HepG2 (cell line): ENCODE measurements around the gene PRKCE. TPM values are rescaled to one million over a fixed set of nuclear protein-coding genes. Genes with fewer than 3 reads are reported as not detected.

Source experiments
- ATAC-seq: fragments of 200-7000 bp; cut with Tn5 transposase; 3 replicates; pipeline ENCODE4 v1.9.1; 2020; ENCODE audit warnings: mild to moderate bottlenecking, moderate library complexity
- BruUV-seq: library from RNA; stranded (reverse); fragments of 400-500 nt; replicated peaks from 2 replicates; lab custom pipeline; 2021; lab: Mats Ljungman, UMichigan
- CTCF ChIA-PET: fragments of 300-600 bp; formaldehyde crosslinking; extraction: SDS; loops from one replicate; lab custom pipeline; 2021; ENCODE audit warnings: low total read pairs, inconsistent platforms, low intra/inter-chr PET ratio; lab: Yijun Ruan, JAX
- POLR2A ChIA-PET: fragments of 350-600 bp; sonication (Branson Sonifier 250); formaldehyde crosslinking; loops from one replicate; lab custom pipeline; 2020; ENCODE audit warnings: antibody characterized with exemption, inconsistent platforms; lab: Yijun Ruan, JAX
- DNase-seq: peaks from one replicate; pipeline ENCODE4 v3.0.0-alpha.2; 2015; ENCODE audit warnings: low spot score
- FAIRE-seq: peaks from 3 replicates; lab custom pipeline; 2011; peaks lifted over from hg19 to GRCh38; lab: Jason Lieb, UNC
- H2AFZ ChIP-seq: one replicate; pipeline ENCODE4 v1.6.1; 2011; ENCODE audit warnings: low read length, inconsistent platforms
- H3K27ac ChIP-seq: fragments of 300-600 bp; 3 replicates; pipeline ENCODE4 v1.8.0; 2011; ENCODE audit warnings: mixed run types, mild to moderate bottlenecking, mixed read lengths, low read length, inconsistent platforms; ENCODE audit not compliant: insufficient read depth; ENCODE audit errors: extremely low read length
- H3K27me3 ChIP-seq, 2 experiments: fragments of 200-600 bp in 1 of 2; 2 replicates in 1 of 2; 3 replicates in 1 of 2; pipeline versions ENCODE4 v1.6.0 to v1.8.0; 2011; ENCODE audit warnings: low read length in 2 of 2, mild to moderate bottlenecking in 2 of 2, moderate library complexity in 2 of 2, inconsistent platforms in 1 of 2; ENCODE audit not compliant: insufficient read depth in 2 of 2, control insufficient read depth in 1 of 2
- H3K36me3 ChIP-seq, 2 experiments: fragments of 200-600 bp in 1 of 2; replicated peaks in 1 of 2; 2 replicates in 1 of 2; 3 replicates in 1 of 2; pipeline versions ENCODE4 v1.5.1 to v1.8.0; 2011; ENCODE audit warnings: low read length in 2 of 2, inconsistent platforms in 1 of 2; ENCODE audit not compliant: insufficient read depth in 2 of 2, control insufficient read depth in 1 of 2
- H3K4me1 ChIP-seq: 2 replicates; pipeline ENCODE4 v1.5.1; 2012; ENCODE audit warnings: low read length, inconsistent platforms; ENCODE audit not compliant: insufficient read depth
- H3K4me2 ChIP-seq: 2 replicates; pipeline ENCODE4 v1.6.0; 2011; ENCODE audit warnings: low read depth, low read length, inconsistent platforms
- H3K4me3 ChIP-seq, 3 experiments: fragments of 200-600 bp in 1 of 3; sonication (generic), shearing (Covaris generic) in 1 of 3; replicated peaks in 1 of 3; 2 replicates each; pipeline ENCODE4 v1.5.1; 2011 to 2016; ENCODE audit warnings: low read length in 3 of 3, inconsistent platforms in 2 of 3, low read depth in 2 of 3, mild to moderate bottlenecking in 2 of 3, control low read depth in 1 of 3, mixed read lengths in 1 of 3; ENCODE audit not compliant: insufficient read depth in 1 of 3
- H3K79me2 ChIP-seq: one replicate; pipeline ENCODE4 v1.6.1; 2011; ENCODE audit warnings: low read length, inconsistent platforms; ENCODE audit not compliant: insufficient read depth
- H3K9ac ChIP-seq: 2 replicates; pipeline ENCODE4 v1.6.0; 2011; ENCODE audit warnings: mild to moderate bottlenecking, low read depth, low read length, inconsistent platforms; ENCODE audit not compliant: insufficient read depth
- H3K9me3 ChIP-seq: 2 replicates; pipeline ENCODE4 v1.5.1; 2012; ENCODE audit warnings: mild to moderate bottlenecking, low read length
- H4K20me1 ChIP-seq: 2 replicates; pipeline ENCODE4 v1.6.0; 2011; ENCODE audit warnings: inconsistent platforms, mild to moderate bottlenecking, low read length, moderate library complexity; ENCODE audit not compliant: insufficient read depth
- CREBL2 ChIP-seq: sonication (generic); formaldehyde crosslinking; IDR thresholded peaks from 2 replicates; pipeline ENCODE4 v1.8.1; 2023; ENCODE audit warnings: missing genetic modification reagents, mild to moderate bottlenecking, borderline replicate concordance
- MAFF ChIP-seq: IDR thresholded peaks from 2 replicates; pipeline ENCODE4 v1.6.1; 2011; ENCODE audit warnings: low read depth, low read length, improper control_type of control experiment
- MAFK ChIP-seq, 2 experiments: IDR thresholded peaks in 1 of 2; conservative IDR thresholded peaks in 1 of 2; 2 replicates each; pipeline ENCODE4 v1.6.1; 2011; ENCODE audit warnings: improper control_type of control experiment in 2 of 2, low read length in 2 of 2
- MLLT10 ChIP-seq: sonication (generic); formaldehyde crosslinking; IDR thresholded peaks from 2 replicates; pipeline ENCODE4 v1.4.0; 2020; ENCODE audit warnings: missing genetic modification reagents
- NFE2L2 ChIP-seq: fragments of 150-350 bp; IDR thresholded peaks from 2 replicates; pipeline ENCODE4 v1.6.1; 2014; ENCODE audit warnings: low read length
- ZBTB33 ChIP-seq: sonication (generic); formaldehyde crosslinking; IDR thresholded peaks from 2 replicates; pipeline ENCODE4 v1.4.0; 2020; ENCODE audit warnings: missing genetic modification reagents
- ZSCAN5A ChIP-seq: sonication (generic); formaldehyde crosslinking; IDR thresholded peaks from 2 replicates; pipeline ENCODE4 v1.8.0; 2022; ENCODE audit warnings: mild to moderate bottlenecking, missing genetic modification reagents, borderline replicate concordance
- WGBS: methylation state at CpG from one replicate; pipeline ENCODE4 v1.1.6; 2017; ENCODE audit warnings: low lambda C conversion rate; 5-methylcytosine and 5-hydroxymethylcytosine counted together
- in situ Hi-C: cut with HindIII; loops from 2 replicates; pipeline ENCODE4 v1.10.0; 2017; ENCODE audit warnings: low pct_unique_long_range_greater_than_20kb; ENCODE audit not compliant: extremely low pct_ligation_motif_present
- intact Hi-C: fragments of 100-400 bp; cut with micrococcal nuclease; formaldehyde crosslinking; loops from one replicate; pipeline ENCODE4 v1.10.0; 2022; ENCODE audit not compliant: unreplicated experiment
- polyA plus RNA-seq, 8 experiments: library from polyadenylated mRNA; depleted of rRNA in 3 of 8; stranded (reverse) in 7 of 8; unstranded in 1 of 8; fragments of >200 nt; fragmentation: Illumina TruSeq in 4 of 8; extraction: Trizol in 4 of 8; gene quantifications; 2 replicates each; pipeline versions ENCODE4 v1.2.1 to v1.2.3, GENCODE V29; 2011 to 2016; ENCODE audit warnings: low read depth in 4 of 8, missing spikeins in 1 of 8, mixed read lengths in 1 of 8; ENCODE audit not compliant: insufficient read depth in 1 of 8
- total RNA-seq, 5 experiments: library from RNA; depleted of rRNA; stranded (reverse); fragments of >200 nt; fragmentation: Illumina TruSeq; extraction: Trizol; gene quantifications; 2 replicates each; pipeline ENCODE4 v1.2.3, GENCODE V29; 2016; ENCODE audit warnings: low read depth in 1 of 5

Gene PRKCE
- total and polyA plus RNA-seq, 2 of the 13 experiments (the other 11 are each of a cell fraction or from before 2014, with no cell fraction given) = 1.0 to 3.9 TPM

GRCh38 chr2:45932278-45932975 lies 281.0 kb downstream of the PRKCE start:
- intact Hi-C loops = no loop called here
- BruUV-seq = no TSS peak
- Histone ChIP-seq H2AFZ (no peak overlapping the region), H3K79me2 (no peaks in the 10 kb centered on the region), H3K9me3 (no peaks in the 10 kb centered on the region), H3K4me2 (no peak overlapping the region), H3K36me3 (no peaks in the 10 kb centered on the region), H3K4me1 (no peaks in the 10 kb centered on the region), H4K20me1 (no peaks in the 10 kb centered on the region), H3K4me3 (no peak overlapping the region), H3K27ac (no peak overlapping the region), H3K9ac (no peak overlapping the region), H3K27me3 (no peaks in the 10 kb centered on the region)
- 59% methylated on average over 8 of the region's 8 CpGs for WGBS
- ATAC-seq (no peak), DNase-seq (no peak), FAIRE-seq (no peak)
- TF ChIP-seq MLLT10 (CRISPR knock-in tag) (no peak), ZBTB33 (CRISPR knock-in tag) (no peak), MAFF (peak; percentile 36; the same call in 1 of the 2 replicates), NFE2L2 (peak; percentile 65), MAFK (conservative IDR thresholded peaks at IDR 0.05 in 1 of 2, IDR thresholded peaks at IDR 0.05 in 1 of 2; ENCODE audit: low read length in 2 of 2) (peak; percentile 24 to 36; a peak in 1 of 4 replicates), CREBL2 (CRISPR knock-in tag) (no peak), ZSCAN5A (no peak)
- ChIA-PET CTCF (no interaction called here), POLR2A (no interaction called here)
- in situ Hi-C loops = no loop called here
